CD14-positive monocyte (primary cell): ENCODE results near the gene ACADS. TPM values are rescaled to one million over a fixed set of nuclear protein-coding genes. Genes with fewer than 3 reads are reported as not detected.

Experiments
- DNase-seq, 3 donors: peaks; one replicate each; pipeline ENCODE4 v3.0.0-alpha.2; 2011 to 2022
- H2AFZ ChIP-seq: 2 replicates; pipeline ENCODE4 v1.6.0; 2012; ENCODE audit warnings: mild to moderate bottlenecking, low read depth, low read length, inconsistent platforms; ENCODE audit not compliant: insufficient read depth, poor library complexity, severe bottlenecking
- H3K27ac ChIP-seq, 2 donors: 1 replicate in 1 of 2; 2 replicates in 1 of 2; pipeline ENCODE4 v1.5.1; 2012 to 2013; ENCODE audit warnings: low read length in 2 of 2, control low read depth in 1 of 2, inconsistent platforms in 1 of 2, low read depth in 1 of 2, mild to moderate bottlenecking in 1 of 2
- H3K27me3 ChIP-seq, 2 donors: one replicate each; pipeline versions ENCODE4 v1.6.0 to v1.6.1; 2011 to 2013; ENCODE audit warnings: low read length in 2 of 2; ENCODE audit not compliant: control insufficient read depth in 2 of 2, insufficient read depth in 2 of 2
- H3K36me3 ChIP-seq, 2 donors: replicated peaks in 1 of 2; 1 replicate in 1 of 2; 2 replicates in 1 of 2; pipeline versions ENCODE4 v1.5.1 to v1.6.1; 2012 to 2013; ENCODE audit warnings: low read length in 2 of 2, control low read depth in 1 of 2, inconsistent platforms in 1 of 2, mild to moderate bottlenecking in 1 of 2; ENCODE audit not compliant: insufficient read depth in 2 of 2, control insufficient read depth in 1 of 2
- H3K4me1 ChIP-seq, 2 donors: 1 replicate in 1 of 2; 2 replicates in 1 of 2; pipeline versions ENCODE4 v1.5.1 to v1.6.1; 2012 to 2013; ENCODE audit warnings: low read length in 2 of 2, control low read depth in 1 of 2, inconsistent platforms in 1 of 2, mild to moderate bottlenecking in 1 of 2, moderate library complexity in 1 of 2; ENCODE audit not compliant: insufficient read depth in 2 of 2, control insufficient read depth in 1 of 2
- H3K4me2 ChIP-seq: replicated peaks from 2 replicates; pipeline ENCODE3; 2012; ENCODE audit warnings: low read length, moderate library complexity, mild to moderate bottlenecking; ENCODE audit not compliant: poor library complexity, severe bottlenecking; ENCODE audit errors: extremely low read depth
- H3K4me3 ChIP-seq, 3 experiments: fragments of 200-600 bp in 1 of 3; sonication (generic) in 1 of 3; replicated peaks in 1 of 3; 1 replicate in 2 of 3; 2 replicates in 1 of 3; pipeline ENCODE4 v1.5.1; 2011 to 2013; ENCODE audit warnings: low read length in 3 of 3, mild to moderate bottlenecking in 3 of 3, control low read depth in 2 of 3, low read depth in 2 of 3, inconsistent platforms in 1 of 3, moderate library complexity in 1 of 3
- H3K79me2 ChIP-seq: 2 replicates; pipeline ENCODE4 v1.6.0; 2012; ENCODE audit warnings: mild to moderate bottlenecking, control low read depth, inconsistent platforms, low read length, moderate library complexity; ENCODE audit not compliant: insufficient read depth
- H3K9ac ChIP-seq: 2 replicates; pipeline ENCODE4 v1.6.0; 2017; ENCODE audit warnings: low read length, mild to moderate bottlenecking; ENCODE audit not compliant: insufficient read depth, poor library complexity, severe bottlenecking
- H3K9me3 ChIP-seq, 2 donors: replicated peaks in 1 of 2; 1 replicate in 1 of 2; 2 replicates in 1 of 2; pipeline versions ENCODE4 v1.5.1 to v1.6.1; 2012 to 2013; ENCODE audit warnings: low read length in 2 of 2, control low read depth in 1 of 2; ENCODE audit not compliant: control insufficient read depth in 1 of 2, insufficient read depth in 1 of 2
- H4K20me1 ChIP-seq: 2 replicates; pipeline ENCODE4 v1.6.0; 2012; ENCODE audit warnings: mild to moderate bottlenecking, low read length, control low read depth, moderate library complexity; ENCODE audit not compliant: insufficient read depth
- H3K27ac Mint-ChIP-seq, 7 donors: one replicate each; pipeline ENCODE4 v1.8.0; 2020; ENCODE audit warnings: mild to moderate bottlenecking in 7 of 7, mixed read lengths in 7 of 7, moderate library complexity in 6 of 7, inconsistent platforms in 2 of 7
- H3K27me3 Mint-ChIP-seq, 3 donors: one replicate each; pipeline ENCODE4 v1.8.0; 2021 to 2022; ENCODE audit warnings: low read depth in 3 of 3, mild to moderate bottlenecking in 3 of 3, mixed read lengths in 3 of 3, moderate library complexity in 3 of 3, inconsistent platforms in 1 of 3
- H3K36me3 Mint-ChIP-seq, 2 donors: one replicate each; pipeline ENCODE4 v1.8.0; 2020; ENCODE audit warnings: mixed read lengths in 2 of 2, inconsistent platforms in 1 of 2, mild to moderate bottlenecking in 1 of 2
- H3K4me1 Mint-ChIP-seq: one replicate; pipeline ENCODE4 v1.8.0; 2020; ENCODE audit warnings: mild to moderate bottlenecking, mixed read lengths
- H3K4me3 Mint-ChIP-seq, 2 donors: one replicate each; pipeline ENCODE4 v1.8.0; 2020; ENCODE audit warnings: mild to moderate bottlenecking in 2 of 2, mixed read lengths in 2 of 2, moderate library complexity in 1 of 2
- H3K9me3 Mint-ChIP-seq, 7 donors: one replicate each; pipeline ENCODE4 v1.8.0; 2020 to 2022; ENCODE audit warnings: mixed read lengths in 7 of 7, mild to moderate bottlenecking in 6 of 7, moderate library complexity in 6 of 7, inconsistent platforms in 2 of 7
- CTCF ChIP-seq: fragments of 200-600 bp; IDR thresholded peaks from one replicate; pipeline ENCODE4 v1.8.0; 2022; ENCODE audit warnings: antibody characterized with exemption, mild to moderate bottlenecking
- WGBS: methylation state at CpG from one replicate; pipeline ENCODE4 v1.1.5; 2013; ENCODE audit warnings: missing lambda C conversion rate; ENCODE audit not compliant: insufficient coverage; 5-methylcytosine and 5-hydroxymethylcytosine counted together
- intact Hi-C, 2 donors: fragments of 100-400 bp; cut with micrococcal nuclease; formaldehyde crosslinking; loops; one replicate each; pipeline versions ENCODE4 v1.15.0 to v1.15.1; 2023
- polyA plus RNA-seq, 3 donors: library from polyadenylated mRNA; depleted of rRNA in 1 of 3; unstranded in 2 of 3; stranded (reverse) in 1 of 3; fragments of 300-500 nt in 2 of 3; fragments of >200 nt in 1 of 3; fragmentation: Illumina TruSeq in 2 of 3; gene quantifications; 1 replicate in 2 of 3; 2 replicates in 1 of 3; pipeline ENCODE4 v1.2.3, GENCODE V29; 2012 to 2021

The ACADS gene
- polyA plus RNA-seq, 3 donors: 9.2 to 25.1 (median 18.2) TPM

DNA sequence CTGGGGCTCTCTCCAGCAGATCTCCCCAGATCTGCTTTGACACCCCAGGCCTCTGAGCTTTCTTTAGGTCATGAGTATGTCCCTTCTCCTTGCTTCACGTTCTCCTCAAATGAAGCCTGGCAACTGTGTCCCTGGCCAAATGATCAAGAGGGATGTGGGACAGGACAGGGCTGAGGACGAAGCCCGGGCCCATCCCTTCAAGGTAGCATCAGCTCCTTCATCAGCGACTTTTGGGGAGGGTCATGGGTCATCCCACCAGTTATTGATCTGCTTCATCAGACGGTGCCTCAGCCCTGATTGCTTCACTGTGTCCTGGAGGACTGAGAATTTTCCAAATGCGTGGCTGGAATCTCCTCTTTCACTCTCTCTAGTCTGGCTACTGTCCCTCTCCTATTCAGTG is 32.3 kb downstream of the ACADS start:
- Histone ChIP-seq H3K4me3 (no peak overlapping the region), H3K9me3 (peaks cover 6% of the 10 kb centered on the region in 2 donors), H3K36me3 (peaks cover 22 to 34% of the 10 kb centered on the region in 2 donors), H4K20me1 (no peaks in the 10 kb centered on the region), H3K79me2 (no peaks in the 10 kb centered on the region), H3K27me3 (no peaks in the 10 kb centered on the region), H3K4me2 (no peak overlapping the region), H3K27ac (no peak overlapping the region), H3K4me1 (no peaks in the 10 kb centered on the region), H2AFZ (no peak overlapping the region), H3K9ac (no peak overlapping the region)
- Mint-ChIP-seq H3K27ac (no peak overlapping the region), H3K36me3 (peaks cover 24 to 32% of the 10 kb centered on the region in 2 donors), H3K27me3 (peaks cover 0 to 9% (median 6%) of the 10 kb centered on the region in 3 donors), H3K9me3 (peaks cover 4 to 21% (median 15%) of the 10 kb centered on the region in 7 donors), H3K4me1 (no peaks in the 10 kb centered on the region), H3K4me3 (no peak overlapping the region)
- TF ChIP-seq CTCF: no peak
- no peak for DNase-seq
- WGBS: 100% methylated on average over 3 of the region's 6 CpGs
- intact Hi-C loops: no loop called here

- peak overlapping the region in 2 of 7 donors; percentile 28 to 33 for H3K27ac Mint-ChIP-seq
- no peak for TF ChIP-seq CTCF
- H3K4me3 Mint-ChIP-seq: no peak overlapping the region
- Histone ChIP-seq H3K4me2 (no peak overlapping the region), H3K9ac (no peak overlapping the region), H3K27ac (no peak overlapping the region), H3K4me3 (no peak overlapping the region), H3K36me3 (peaks cover 32 to 44% of the 10 kb centered on the region in 2 donors), H2AFZ (no peak overlapping the region), H4K20me1 (no peaks in the 10 kb centered on the region), H3K4me1 (no peaks in the 10 kb centered on the region), H3K9me3 (peaks cover 6% of the 10 kb centered on the region in 2 donors), H3K79me2 (no peaks in the 10 kb centered on the region), H3K27me3 (no peaks in the 10 kb centered on the region)
- H3K9me3 Mint-ChIP-seq: peaks cover 4 to 21% (median 13%) of the 10 kb centered on the region in 7 donors
- 20% methylated on average over 1 of the region's 7 CpGs for WGBS
- intact Hi-C loops: no loop called here
- peaks cover 0 to 6% (median 6%) of the 10 kb centered on the region in 3 donors for H3K27me3 Mint-ChIP-seq
- no peak for DNase-seq
- peaks cover 34 to 43% of the 10 kb centered on the region in 2 donors for H3K36me3 Mint-ChIP-seq
- H3K4me1 Mint-ChIP-seq: no peaks in the 10 kb centered on the region
Observed at GRCh38 chr12:120758798-120759590, 33.4 kb downstream of the ACADS start.
